Middle frontal gyrus (tissue), 1 donor: ENCODE data around the gene MGAT5.

Source experiments
- DNase-seq: peaks from one replicate; pipeline ENCODE4 v3.0.0-alpha.2; 2015; ENCODE audit warnings: low spot score; ENCODE audit errors: extremely low spot score

The MGAT5 gene

GRCh38 chr2:134416018-134416417 is 162.1 kb downstream of the MGAT5 start:
- no peak for DNase-seq

DNA sequence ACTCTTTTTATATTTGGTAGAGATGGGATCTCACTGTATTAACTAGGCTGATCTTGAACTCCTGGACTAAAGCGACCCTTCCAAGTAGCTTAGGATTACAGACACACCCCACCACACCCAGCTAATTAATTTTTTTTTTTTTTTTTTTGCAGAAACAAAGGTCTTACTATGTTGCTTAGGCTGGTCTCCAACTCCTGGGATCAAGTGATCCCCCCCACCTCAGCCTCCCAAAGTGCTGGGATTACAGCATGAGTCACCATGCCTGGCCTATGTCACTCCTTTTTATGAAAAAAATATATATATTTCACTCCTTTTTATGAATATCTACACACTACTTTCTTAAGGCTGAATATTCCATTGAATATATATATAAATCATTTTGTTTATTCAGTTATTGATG is 162.8 kb downstream of the MGAT5 start:
- no peak for DNase-seq

DNA sequence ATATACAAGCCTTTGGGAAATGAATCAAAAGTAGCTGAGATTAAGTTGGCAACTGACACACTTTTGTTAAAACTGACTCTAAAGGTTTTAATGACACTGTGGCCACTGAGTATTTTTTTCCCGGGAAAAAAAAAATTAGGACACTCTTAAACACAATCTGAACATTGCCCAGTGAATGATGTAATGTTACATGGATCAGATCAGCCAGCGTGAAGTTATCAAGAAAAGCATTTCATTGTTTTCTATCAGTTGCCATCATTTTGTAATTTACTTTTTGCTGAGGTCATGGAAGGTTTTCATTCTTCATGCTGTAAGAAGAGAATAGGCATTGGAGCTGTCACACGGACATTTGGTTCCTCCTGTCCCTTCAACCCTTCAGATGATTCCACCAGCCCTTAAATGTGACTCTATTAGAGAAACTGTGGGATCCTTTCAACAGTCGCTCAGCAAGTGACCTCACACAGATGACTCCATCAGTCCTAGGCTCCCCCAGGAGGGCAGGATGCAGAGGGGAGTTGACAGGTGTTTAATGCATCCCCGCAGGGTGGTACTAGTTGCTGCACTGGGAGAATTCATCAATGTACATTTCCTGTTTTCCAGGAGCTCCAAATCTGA is 164.2 kb downstream of the MGAT5 start:
- DNase-seq, result no peak

DNA sequence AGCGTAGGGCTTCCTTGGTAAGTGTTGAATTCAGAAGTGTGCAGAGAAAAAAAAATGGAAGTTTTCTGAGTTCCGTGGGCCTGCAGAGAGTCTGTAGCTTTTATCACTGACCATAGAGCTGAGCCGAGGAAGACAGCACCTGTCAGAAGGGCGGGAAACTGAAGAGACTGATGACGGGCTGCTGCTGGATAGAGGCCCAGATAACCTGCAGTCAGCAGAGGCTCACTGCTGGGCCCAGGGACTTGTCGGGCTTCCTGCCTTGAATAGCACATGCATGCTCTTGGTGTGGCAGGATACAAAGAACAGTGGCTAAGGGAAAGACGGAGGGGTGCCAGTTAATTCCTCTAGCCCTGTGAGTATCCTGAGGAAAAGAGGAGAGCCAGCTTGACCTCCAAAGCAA is 166.4 kb downstream of the MGAT5 start:
- no peak for DNase-seq

GRCh38 chr2:134420920-134421319 is 167.0 kb downstream of the MGAT5 start:
- no peak for DNase-seq

DNA sequence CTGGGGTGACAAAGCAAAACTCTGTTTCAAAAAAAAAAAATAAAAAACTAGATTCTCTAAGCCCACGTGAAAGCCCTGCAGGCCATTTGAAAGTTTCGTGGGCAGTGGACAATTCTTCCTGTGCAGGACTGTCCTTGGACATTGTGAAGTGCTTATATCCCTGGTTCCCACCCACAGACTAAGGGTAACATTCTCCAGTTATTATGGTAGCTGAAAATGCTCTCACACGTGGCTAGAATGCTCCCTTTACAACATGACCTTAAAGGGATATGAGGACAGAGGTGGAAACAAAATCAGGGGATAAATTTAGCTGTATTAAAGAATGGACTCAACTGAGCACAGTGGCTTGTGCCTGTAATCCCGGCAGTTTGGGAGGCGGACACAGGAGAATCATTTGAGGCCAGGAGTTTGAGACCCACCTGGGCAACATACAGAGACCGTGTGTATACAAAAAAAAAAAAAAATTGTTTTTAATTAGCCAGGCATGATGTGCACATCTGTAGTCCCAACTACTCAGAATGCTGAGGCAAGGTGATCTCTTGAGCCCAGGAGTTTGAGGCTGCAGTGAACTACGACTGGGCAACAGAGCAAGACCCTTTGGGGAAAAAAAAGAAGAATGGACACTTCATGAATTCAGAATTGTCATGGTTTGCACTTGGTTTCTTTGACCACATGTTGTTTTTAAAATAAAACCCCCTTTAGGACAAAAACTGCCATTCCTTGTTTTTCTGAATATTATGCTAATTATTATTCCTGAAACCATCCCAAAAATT is 167.9 kb downstream of the MGAT5 start:
- no peak for DNase-seq

GRCh38 chr2:134425724-134426496 is 172.0 kb downstream of the MGAT5 start:
- no peak for DNase-seq

DNA sequence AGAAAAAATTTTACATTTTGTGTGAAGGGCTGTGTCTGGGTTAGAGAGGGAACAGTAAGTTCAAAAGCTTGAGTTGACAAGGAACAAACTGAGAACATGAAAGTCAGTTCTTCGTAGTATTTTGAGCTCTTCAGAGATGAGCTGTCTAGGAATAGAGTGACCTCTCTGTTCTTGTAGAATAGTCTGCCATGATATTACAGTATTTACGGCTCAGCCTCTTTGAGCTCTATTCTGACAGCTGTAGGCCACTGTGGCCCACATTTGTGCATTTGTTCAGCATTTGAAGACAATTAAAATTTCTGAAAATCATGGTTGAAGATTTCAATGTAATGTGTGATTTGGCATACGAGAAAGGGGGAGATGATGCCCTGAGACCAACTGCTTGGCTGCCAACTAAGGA is 172.8 kb downstream of the MGAT5 start:
- DNase-seq, result no peak

GRCh38 chr2:134429886-134430285 is 176.0 kb downstream of the MGAT5 start:
- no peak for DNase-seq

GRCh38 chr2:134431838-134432434 is 178.1 kb downstream of the MGAT5 start:
- no peak for DNase-seq

GRCh38 chr2:134432435-134432883 is 178.6 kb downstream of the MGAT5 start:
- no peak for DNase-seq

- no peak for DNase-seq
These were observed 179.6 kb downstream of the MGAT5 start for GRCh38 chr2:134433469-134433868.

- DNase-seq, result no peak
These were observed 180.1 kb downstream of the MGAT5 start for GRCh38 chr2:134433979-134434378.

- DNase-seq, result no peak
These were observed 181.6 kb downstream of the MGAT5 start for GRCh38 chr2:134435505-134435904.

GRCh38 chr2:134435936-134436335 is 182.1 kb downstream of the MGAT5 start:
- DNase-seq, result no peak

DNA sequence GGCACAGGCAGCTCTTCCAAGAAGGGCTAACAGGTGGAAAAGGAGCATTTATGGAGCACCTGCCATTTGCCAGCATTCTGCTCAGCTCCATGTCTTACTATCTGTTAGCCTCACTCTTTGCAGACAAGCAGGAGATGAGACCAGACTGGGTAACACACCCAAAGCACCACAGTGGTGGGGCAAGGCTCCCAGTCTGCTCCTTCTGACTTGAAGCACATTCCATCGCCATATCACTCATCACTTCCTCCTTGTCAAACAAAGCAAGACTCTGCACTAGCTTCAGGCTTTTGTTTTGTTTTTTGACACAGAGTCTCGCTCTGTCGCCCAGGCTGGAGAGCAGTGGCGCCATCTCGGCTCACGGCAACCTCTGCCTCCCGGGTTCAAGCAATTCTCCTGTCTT is 182.8 kb downstream of the MGAT5 start:
- no peak for DNase-seq

- DNase-seq, result no peak
These were observed 184.5 kb downstream of the MGAT5 start for GRCh38 chr2:134438371-134438770.

DNA sequence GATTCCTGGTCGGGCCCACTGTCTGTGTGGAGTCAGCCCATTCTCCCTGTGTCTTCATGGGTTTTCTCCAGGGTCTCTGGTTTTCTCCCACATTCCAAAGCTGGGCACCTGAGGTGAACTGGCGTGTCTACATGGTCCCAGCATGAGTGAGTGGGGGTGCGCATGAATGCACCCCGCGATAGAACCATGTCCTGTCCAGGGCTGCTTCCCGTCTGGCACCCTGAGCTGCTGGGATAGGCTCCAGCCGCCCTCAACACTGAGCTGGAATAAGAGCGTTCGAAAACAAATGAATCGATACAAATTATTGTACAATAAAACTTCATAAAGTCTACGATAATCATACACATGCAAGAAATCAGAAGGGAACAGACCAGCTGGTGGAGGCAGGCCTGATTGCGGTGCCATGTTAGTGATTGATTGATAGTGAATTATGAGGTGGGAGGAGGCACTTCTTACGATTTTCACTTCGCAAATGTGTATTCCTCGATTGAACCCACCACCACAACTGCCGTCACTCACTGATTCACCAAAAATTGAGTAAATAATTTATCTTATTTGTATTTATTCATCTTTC is 186.6 kb downstream of the MGAT5 start:
- no peak for DNase-seq

DNA sequence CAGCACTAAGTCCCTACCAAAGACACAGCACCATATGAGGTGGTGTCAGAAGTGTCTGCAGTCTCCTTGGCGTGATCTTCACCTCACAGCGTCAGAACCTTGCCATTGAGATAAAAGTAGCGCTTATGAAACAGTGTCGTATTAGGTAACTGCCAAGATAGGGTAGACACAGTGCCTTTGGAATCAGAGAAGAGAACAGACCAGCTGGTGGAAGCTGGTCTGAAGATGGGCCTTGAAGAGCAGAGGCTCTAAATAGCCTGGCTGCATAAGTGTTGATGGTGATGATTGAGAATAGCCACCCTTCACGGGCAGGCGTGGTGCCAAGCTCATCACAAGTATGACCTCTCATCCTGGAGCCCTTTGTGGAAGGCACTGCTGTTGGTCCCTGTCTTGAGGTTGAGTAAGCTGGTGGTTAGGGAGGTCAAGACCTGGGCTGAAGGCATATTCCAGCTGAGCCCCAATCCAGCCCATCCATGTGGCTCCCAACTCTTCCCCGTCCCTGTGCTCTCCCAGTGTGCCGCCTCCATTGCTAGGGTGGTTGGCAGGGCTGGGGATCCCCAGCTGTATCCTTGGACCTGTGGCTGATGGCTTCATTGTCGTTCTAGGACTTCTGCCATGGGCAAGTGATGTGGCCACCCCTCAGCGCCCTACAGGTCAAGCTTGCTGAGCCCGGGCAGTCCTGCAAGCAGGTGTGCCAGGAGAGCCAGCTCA is 187.4 kb downstream of the MGAT5 start:
- DNase-seq, result no peak

GRCh38 chr2:134443814-134444480 is 190.1 kb downstream of the MGAT5 start:
- DNase-seq, result no peak
